HPDE6-E6E7 (cell line): Measurements from ENCODE around the gene EEPD1.
A peak's percentile ranks its signal among the peaks of the same experiment; 100 is the strongest.
"Not testable (repeated sequence)": the region's sequence is repeated elsewhere in the genome, so short reads cannot be mapped to it uniquely, and the experiment has no call there.

Experiments used
- DNase-seq: peaks from one replicate; pipeline ENCODE4 v3.0.0; 2011; ENCODE audit warnings: missing footprints; ENCODE audit errors: extremely low spot score

Gene EEPD1

DNA sequence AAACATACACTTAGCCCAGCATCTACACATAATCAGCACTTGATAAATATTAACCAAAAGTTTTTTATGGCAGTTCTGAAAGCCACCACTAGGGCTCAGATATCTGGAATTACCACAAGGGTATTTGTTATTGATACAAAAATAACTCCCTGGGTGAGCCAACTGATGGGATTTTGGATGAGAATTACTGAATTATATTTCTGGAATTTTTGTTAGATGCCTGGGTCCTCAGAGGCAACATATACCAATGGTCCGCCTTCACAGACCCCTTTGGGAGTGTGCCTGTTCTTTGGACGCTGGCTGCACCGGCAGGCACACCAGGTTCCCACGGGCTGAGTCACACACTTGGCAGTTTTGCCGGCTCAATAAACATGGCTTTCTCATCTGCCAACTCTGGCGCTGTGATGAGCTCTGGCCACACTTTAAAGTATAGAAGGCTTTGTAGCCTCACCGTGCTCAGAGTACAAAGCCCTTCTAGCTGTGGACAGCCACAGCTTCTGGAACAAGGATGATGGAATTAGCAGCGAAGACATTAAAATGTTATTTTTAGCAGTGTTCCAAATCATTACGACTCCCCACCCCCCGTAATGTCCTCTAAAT, 24.5 kb upstream of the EEPD1 start:
- DNase-seq, result peak; percentile 70

DNA sequence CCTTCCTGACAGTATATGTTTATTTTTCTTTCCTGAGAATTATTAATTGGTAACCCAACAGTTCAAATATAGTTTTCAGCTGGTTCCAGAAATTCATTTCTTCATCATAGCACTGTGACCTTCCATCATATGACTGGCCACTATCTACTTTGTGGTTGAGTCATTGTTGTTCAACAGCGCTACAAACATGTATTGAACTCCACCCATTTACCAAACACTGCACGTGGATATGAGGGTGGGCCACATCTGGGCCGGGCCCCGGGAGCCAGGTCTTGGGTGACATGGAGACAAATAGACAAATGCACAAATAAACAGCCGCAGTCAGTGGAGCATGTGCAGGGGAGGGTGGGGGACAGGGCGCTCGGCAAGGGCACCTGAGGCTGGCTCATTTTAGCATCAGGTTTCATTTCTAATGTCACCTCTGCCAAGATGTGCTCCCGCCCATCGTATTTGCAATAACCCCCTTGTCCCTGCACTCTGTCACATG, 24.0 kb upstream of the EEPD1 start:
- DNase-seq, result no peak

DNA sequence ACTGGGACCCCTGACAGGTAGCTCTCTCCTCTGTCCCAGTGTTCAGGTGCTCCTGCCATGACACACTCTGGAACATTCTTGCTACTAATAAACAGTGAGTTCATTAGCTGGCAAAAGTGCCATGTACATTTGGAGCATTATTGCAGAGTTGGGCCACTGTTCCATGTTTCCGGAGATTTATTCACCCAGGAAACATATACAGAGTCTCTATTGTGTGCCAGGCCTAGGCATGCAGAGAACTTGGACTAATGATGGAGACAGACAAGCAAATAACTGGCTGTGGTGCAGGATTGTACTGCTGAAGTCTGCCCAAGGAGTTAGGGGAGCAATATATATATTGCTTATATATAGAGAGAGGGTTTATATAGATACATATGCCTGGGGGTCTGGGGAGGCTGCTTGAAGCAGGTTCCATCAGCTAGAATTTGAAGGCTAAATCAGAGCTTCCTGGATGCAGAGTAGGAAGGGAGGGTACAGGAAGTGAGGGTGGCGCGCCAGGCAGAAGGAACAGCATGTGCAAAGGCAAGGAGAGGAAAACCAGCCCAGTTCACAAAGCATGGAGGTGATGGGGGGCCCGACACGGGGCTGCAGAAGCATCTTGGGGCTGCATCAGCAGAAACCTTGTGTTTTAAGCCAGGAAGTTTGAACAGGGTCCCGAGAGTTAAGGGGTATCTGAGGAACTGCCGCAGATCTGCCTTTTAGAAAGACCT, 22.7 kb upstream of the EEPD1 start:
- DNase-seq, result no peak

GRCh38 chr7:36131026-36131425, 22.0 kb upstream of the EEPD1 start:
- no peak for DNase-seq

- no peak for DNase-seq
Measured at GRCh38 chr7:36131499-36131898, 21.6 kb upstream of the EEPD1 start.

- DNase-seq, result no peak
Measured at GRCh38 chr7:36132012-36132411, 21.0 kb upstream of the EEPD1 start.

DNA sequence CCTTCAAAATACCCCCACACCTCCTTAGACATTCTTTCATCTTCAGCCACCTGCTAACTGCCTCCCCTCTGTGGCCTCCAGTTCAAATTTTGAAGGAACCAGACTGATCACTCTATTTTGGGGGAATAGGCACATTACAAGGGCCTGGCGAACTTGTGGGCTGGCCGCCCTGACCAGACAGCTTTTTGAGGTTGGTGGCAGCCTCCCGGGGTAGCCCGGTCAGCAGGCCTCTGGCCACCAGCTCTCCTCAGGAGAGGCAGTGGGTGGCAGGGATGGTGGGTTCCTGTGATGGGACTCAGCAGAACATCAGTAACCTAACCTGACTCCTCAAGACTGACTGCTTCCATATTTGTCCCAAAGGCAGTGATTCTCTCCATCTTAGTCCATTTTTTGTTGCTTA, 17.4 kb upstream of the EEPD1 start:
- DNase-seq, result no peak

GRCh38 chr7:36137258-36137657, 15.8 kb upstream of the EEPD1 start:
- no peak for DNase-seq

- DNase-seq, result no peak
Measured at GRCh38 chr7:36137754-36138153, 15.3 kb upstream of the EEPD1 start.

- DNase-seq, result no peak
Measured at GRCh38 chr7:36138209-36138608, 14.8 kb upstream of the EEPD1 start.

GRCh38 chr7:36141351-36141750, 11.7 kb upstream of the EEPD1 start:
- no peak for DNase-seq

DNA sequence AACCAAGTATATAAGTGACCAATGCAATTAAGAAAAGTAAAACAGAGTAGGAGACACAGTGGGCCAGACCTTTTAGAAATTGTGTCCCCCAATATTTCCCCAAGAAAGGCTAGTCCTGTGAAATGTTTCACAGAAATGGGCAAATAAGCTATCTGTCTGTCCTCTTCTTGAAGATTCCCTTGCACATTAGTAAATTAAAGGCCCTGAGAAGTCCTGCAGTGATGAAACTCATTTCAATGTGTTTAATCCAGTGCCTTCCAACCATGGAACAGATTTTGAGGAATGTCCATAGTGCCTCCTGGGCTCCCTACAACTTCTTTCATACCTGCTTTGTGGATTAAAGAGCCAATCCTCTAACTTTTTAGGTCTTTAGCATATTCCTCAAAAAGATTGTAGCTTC, 11.2 kb upstream of the EEPD1 start:
- no peak for DNase-seq

DNA sequence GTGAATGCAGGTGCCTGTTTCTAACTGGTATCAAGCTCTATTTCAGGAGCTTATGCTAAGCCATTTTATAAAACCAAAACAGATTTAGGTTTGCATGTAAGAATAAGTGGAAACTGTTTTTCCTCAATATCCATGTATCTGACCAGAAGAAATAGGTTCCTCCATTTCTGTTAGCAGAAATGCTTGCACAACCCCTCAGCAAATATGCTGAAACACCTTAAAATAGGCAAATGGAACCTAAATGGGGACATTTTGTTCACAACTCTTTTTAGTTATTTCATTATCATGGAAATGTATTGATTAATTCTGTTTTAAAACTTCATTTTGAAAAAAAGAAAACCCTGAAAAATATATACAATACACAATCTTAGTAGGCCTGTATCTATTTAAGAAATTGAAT, 8.9 kb upstream of the EEPD1 start:
- no peak for DNase-seq

- no peak for DNase-seq
Measured at GRCh38 chr7:36145686-36146085, 7.4 kb upstream of the EEPD1 start.

DNA sequence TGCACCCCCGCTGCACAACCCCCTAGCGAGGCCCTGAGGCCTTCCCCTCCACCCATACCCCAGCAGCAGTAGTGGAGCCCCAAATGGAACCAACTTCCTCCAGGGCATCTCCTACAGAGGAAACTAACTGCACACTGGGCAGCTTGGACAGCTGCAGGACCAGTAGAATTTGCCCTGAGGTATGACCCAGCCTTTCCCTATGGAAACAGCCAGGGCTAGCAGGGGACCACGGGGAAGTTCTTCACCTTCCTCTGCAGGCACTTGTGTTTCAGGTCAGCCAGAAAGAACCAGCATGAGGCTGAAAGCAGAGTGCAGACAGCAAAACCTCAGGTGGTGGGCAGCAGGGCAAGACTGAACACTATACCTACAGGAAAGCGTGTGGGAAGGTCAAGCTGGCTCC, 5.7 kb upstream of the EEPD1 start:
- DNase-seq, result no peak

DNA sequence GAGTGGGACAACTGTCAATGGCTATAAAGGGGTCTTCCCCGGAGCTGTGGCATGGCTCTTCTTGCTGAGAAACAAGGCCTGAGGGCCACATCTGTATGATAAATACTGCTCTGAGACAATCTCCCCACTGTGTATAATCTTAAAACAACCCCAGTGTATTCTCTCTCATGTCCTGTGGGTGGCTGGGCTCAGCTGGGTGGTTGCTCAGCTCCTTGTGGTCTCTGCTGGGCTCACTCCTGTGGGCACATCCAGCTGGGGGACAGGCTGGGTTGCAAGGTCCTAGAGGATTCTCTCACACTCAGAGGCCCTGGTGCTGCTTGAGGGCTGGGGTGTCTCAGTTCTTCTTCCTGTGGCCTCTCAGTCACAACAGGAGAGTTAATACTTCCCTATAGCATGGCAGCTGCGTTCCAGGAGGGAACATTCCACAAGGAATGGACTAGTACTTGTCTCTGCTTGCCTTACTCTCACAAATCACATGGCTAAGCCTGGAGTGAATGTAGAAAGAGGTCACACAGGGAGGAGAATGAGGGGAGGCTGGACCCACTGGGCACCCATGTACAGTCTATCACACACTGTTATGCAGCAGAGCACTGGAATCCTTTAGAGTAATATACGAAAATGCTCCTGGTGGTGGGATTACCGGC, 4.5 kb upstream of the EEPD1 start:
- no peak for DNase-seq

DNA sequence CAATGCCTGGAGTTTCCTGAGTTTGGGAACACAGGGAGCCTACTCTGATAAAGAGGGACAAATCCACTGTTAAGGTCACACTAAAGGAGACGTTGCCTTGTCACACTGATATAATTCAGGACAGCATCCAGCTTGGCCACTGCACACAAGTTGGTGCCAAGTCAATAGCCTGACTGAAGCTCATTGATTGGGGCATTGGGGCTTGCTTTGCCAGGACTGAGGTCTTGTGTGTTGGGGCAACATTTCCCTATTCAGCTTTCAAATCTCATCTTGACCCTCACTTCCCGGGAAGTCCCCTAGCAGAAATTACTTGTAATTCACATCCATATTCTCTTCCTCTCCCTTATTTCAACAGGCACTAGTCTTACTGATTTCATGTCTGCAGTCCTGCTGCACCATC, 3.8 kb upstream of the EEPD1 start:
- not testable (repeated sequence) for DNase-seq

GRCh38 chr7:36149694-36150452, 3.2 kb upstream of the EEPD1 start:
- no peak for DNase-seq

GRCh38 chr7:36151921-36152755, 916 bp upstream of the EEPD1 start:
- no peak for DNase-seq

DNA sequence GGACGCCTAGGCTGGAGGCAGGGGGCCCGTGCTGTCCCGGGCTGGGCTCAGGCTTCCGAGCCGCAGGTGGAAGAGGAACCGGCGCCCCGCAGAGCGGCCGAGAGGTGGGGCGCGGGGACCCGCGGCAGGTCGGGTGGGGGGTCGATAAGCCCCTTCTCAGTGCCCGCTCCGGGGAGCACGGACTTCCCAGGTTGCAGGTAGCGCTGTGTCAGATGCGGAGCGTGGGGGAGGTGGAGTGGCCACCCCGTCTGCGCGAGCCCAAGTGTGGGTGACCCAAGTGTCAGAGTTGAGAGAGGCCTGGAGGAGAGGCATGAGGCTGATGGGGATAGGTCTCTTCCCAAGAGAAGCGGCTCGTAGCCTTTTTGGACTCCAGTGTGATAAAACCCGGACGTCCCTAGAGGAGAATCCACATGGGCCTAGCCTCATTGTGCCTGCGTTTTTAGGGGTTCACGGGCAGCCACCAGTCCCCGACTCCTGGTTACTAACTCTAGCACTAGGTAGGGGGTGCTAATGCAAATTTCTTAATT, 580 bp downstream of the EEPD1 start:
- DNase-seq, result no peak
